GM18861 (cell line): Measurements from ENCODE around the gene ANXA2.
"Not testable (repeated sequence)": the region's sequence is repeated elsewhere in the genome, so short reads cannot be mapped to it uniquely, and the experiment has no call there.

Source experiments
- ATAC-seq: cut with Tn5 transposase; IDR thresholded peaks from one replicate; pipeline ENCODE4 v1.9.1; 2021; ENCODE audit not compliant: unreplicated experiment

ANXA2 gene

DNA sequence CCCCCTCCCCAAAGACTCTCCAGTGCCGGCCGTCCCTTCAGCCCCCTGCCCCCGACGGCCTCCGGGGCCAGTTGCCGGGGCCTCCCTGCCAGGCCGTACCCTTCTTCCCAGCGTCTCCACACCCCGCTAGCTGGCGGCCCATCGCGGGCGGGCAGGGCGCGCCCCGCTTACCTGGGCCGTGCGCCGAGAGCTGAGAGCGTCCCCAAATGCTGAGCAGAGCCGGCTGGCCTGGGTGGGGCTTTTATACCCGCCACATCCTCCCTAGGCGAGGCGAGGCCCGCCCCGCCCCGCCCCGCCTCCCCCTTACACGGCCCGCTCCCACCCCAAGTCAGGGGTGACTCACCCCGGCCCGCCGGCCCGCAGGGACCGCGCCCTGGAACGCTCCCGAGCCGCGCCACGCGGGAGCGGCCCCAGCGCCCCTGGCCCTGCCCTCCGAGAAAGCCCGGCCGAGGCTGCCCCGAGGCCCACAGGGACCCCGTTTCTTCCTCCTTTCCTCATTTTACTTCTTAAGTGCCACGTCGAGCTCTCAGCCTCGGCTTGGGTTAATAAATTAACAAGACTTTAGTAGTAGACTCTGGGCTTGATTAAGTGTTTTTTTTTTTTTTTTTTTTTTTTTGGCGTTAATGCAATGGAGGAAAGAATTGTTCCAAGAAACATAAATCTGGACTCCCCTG is at the start of gene ANXA2:
TSS of gene ANXA2 (minus strand) at position 215 of the 674 bp plus-strand sequence. CDS start 11,911 bp downstream, outside the sequence.
- ATAC-seq, result peak; percentile 60

GRCh38 chr15:60444289-60444912 is 46.6 kb upstream of the ANXA2 start:
- no peak for ATAC-seq

DNA sequence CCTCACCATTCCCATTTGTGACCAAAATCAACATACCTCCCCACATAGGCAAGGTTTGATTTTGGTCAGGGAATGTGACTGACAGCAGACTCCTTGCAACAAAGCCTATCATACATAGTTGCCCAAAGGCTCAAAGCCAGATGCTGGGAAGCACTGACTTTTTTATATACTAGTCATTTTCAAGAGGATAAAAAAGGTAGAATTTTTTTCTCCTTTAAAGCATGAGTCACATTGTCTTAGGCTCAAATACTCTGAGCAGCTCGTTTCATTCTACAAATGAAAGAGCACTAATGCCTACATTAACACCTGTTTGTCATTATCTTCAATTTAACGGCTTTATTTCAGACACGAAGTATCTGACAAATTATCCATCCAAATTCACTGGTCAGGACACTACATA is 45.0 kb upstream of the ANXA2 start:
- ATAC-seq, result no peak

GRCh38 chr15:60442031-60442650 is 44.4 kb upstream of the ANXA2 start:
- ATAC-seq, result no peak

DNA sequence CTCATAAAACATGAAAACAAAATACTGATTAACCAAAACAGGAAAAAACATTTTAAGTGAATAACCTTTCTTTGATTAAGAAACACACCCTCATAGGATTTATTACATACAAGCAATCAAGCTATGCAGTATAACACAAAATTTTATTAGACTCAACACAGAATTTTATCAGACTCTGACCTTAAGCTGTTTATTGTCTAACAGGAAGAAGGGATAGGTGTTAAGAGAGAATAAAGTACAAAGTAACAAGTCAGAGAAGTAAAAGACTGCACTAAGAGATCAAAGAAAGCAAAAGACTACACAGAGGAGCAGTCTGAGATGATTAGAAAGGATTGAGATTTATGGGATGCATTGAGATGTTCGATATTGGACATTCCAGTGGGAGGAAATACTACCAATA is 43.5 kb upstream of the ANXA2 start:
- no peak for ATAC-seq

DNA sequence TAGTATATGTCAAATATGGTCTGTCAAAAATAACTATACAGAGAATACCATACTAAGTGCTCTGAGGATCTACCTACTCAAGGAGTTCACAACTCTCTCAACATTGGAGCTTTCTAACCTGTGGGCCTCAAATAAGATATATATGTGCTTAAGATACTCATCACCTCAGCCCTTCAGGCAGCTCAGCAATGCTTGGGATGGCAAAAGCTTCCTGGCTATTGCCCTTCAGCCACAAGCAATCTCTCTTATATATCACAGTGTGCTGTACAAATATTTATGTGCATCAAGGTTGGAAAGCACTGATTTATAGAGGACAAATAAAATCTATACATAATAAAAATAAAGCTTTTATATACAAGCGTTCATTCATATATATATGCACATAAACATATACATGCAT is 40.9 kb upstream of the ANXA2 start:
- no peak for ATAC-seq

- ATAC-seq, result no peak
These were observed 31.1 kb upstream of the ANXA2 start for GRCh38 chr15:60428935-60429334.

GRCh38 chr15:60426870-60427508 is 29.2 kb upstream of the ANXA2 start:
- no peak for ATAC-seq

- no peak for ATAC-seq
These were observed 27.7 kb upstream of the ANXA2 start for GRCh38 chr15:60425461-60425860.

- no peak for ATAC-seq
These were observed 26.2 kb upstream of the ANXA2 start for GRCh38 chr15:60424006-60424405.

GRCh38 chr15:60423537-60423936 is 25.8 kb upstream of the ANXA2 start:
- ATAC-seq, result no peak

GRCh38 chr15:60421544-60421943 is 23.8 kb upstream of the ANXA2 start:
- no peak for ATAC-seq

DNA sequence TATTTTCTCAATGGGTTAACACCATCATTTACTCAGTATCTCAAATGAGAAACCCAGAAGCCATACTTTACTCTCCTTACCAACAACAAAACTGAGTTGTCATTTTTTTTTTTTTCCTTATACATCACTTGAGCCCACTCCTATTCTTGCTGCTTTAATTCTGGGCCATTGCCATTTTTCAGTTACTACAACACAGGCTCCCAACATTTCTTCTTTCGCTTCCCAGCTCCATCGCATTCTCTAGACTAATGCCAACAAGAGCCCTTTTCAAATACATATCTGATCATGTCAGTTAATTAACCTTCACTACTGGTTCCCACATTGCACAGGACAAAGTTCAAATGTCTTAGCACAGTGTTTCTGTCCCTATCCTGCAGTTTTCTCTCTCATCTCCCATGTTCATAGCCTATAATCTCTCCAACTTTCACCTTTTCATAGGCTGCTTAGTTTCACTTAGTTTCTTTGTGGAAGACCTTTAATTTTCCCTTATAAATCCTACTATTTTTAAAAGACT is 22.5 kb upstream of the ANXA2 start:
- no peak for ATAC-seq

- no peak for ATAC-seq
These were observed 22.0 kb upstream of the ANXA2 start for GRCh38 chr15:60419753-60420152.

GRCh38 chr15:60418096-60418495 is 20.3 kb upstream of the ANXA2 start:
- ATAC-seq, result no peak

GRCh38 chr15:60417112-60417511 is 19.3 kb upstream of the ANXA2 start:
- ATAC-seq, result no peak

GRCh38 chr15:60416484-60416883 is 18.7 kb upstream of the ANXA2 start:
- ATAC-seq, result no peak

GRCh38 chr15:60414016-60414682 is 16.4 kb upstream of the ANXA2 start:
- ATAC-seq, result no peak

GRCh38 chr15:60413231-60413824 is 15.5 kb upstream of the ANXA2 start:
- no peak for ATAC-seq

- ATAC-seq, result not testable (repeated sequence)
These were observed 15.0 kb upstream of the ANXA2 start for GRCh38 chr15:60412807-60413206.
